Naive thymus-derived CD4-positive, alpha-beta T cell (primary cell): Measurements from ENCODE around the gene CACNB3. TPM values are rescaled to one million over a fixed set of nuclear protein-coding genes. Genes with fewer than 3 reads are reported as not detected.

Source experiments
- ATAC-seq: fragments of 150-1000 bp; cut with Tn5 transposase; 2 replicates; pipeline ENCODE4 v1.10.0; 2021; ENCODE audit warnings: mild to moderate bottlenecking, moderate library complexity
- CTCF ChIA-PET: fragments of 350-600 bp; sonication (Branson Sonifier 250); formaldehyde crosslinking; loops from one replicate; lab custom pipeline; 2021; ENCODE audit warnings: antibody characterized with exemption; lab: Charles Lee
- POLR2A ChIA-PET: fragments of 350-600 bp; sonication (Branson Sonifier 250); formaldehyde crosslinking; loops from one replicate; lab custom pipeline; 2021; ENCODE audit warnings: antibody characterized with exemption, inconsistent platforms; lab: Charles Lee
- DNase-seq, 9 donors: peaks; one replicate each; pipeline versions ENCODE4 v3.0.0 to v3.0.0-alpha.2; 2020 to 2022; ENCODE audit warnings: mixed read lengths in 1 of 9
- H3K27ac ChIP-seq: one replicate; pipeline ENCODE4 v1.7.0; 2013; ENCODE audit warnings: mild to moderate bottlenecking, low read depth, low read length, moderate library complexity
- H3K27me3 ChIP-seq, 2 donors: one replicate each; pipeline ENCODE4 v1.7.0; 2013; ENCODE audit warnings: low read length in 2 of 2, mild to moderate bottlenecking in 2 of 2, moderate library complexity in 2 of 2; ENCODE audit not compliant: control insufficient read depth in 2 of 2, insufficient read depth in 2 of 2
- H3K36me3 ChIP-seq, 3 experiments: 1 replicate in 2 of 3; 2 replicates in 1 of 3; pipeline ENCODE4 v1.7.0; 2013; ENCODE audit warnings: low read length in 3 of 3, mild to moderate bottlenecking in 3 of 3, moderate library complexity in 1 of 3; ENCODE audit not compliant: insufficient read depth in 3 of 3, control insufficient read depth in 2 of 3
- H3K4me1 ChIP-seq, 2 donors: one replicate each; pipeline ENCODE4 v1.7.0; 2013; ENCODE audit warnings: low read length in 2 of 2, mild to moderate bottlenecking in 2 of 2, moderate library complexity in 1 of 2; ENCODE audit not compliant: control insufficient read depth in 2 of 2, insufficient read depth in 2 of 2
- H3K4me3 ChIP-seq: 2 replicates; pipeline ENCODE4 v1.7.0; 2013; ENCODE audit warnings: mild to moderate bottlenecking, low read length
- H3K9me3 ChIP-seq, 3 experiments: 1 replicate in 2 of 3; 2 replicates in 1 of 3; pipeline ENCODE4 v1.7.0; 2013; ENCODE audit warnings: low read length in 3 of 3; ENCODE audit not compliant: control insufficient read depth in 2 of 3
- H3K27ac Mint-ChIP-seq, 9 donors: one replicate each; pipeline ENCODE4 v1.8.0; 2020 to 2022; ENCODE audit warnings: mixed read lengths in 9 of 9, mild to moderate bottlenecking in 8 of 9, moderate library complexity in 5 of 9, inconsistent platforms in 2 of 9
- H3K27me3 Mint-ChIP-seq, 5 donors: one replicate each; pipeline ENCODE4 v1.8.0; 2021 to 2022; ENCODE audit warnings: mixed read lengths in 5 of 5, mild to moderate bottlenecking in 1 of 5
- H3K36me3 Mint-ChIP-seq, 5 donors: one replicate each; pipeline ENCODE4 v1.8.0; 2020 to 2022; ENCODE audit warnings: mixed read lengths in 5 of 5, mild to moderate bottlenecking in 3 of 5, inconsistent platforms in 1 of 5
- H3K4me1 Mint-ChIP-seq, 7 donors: one replicate each; pipeline ENCODE4 v1.8.0; 2020 to 2022; ENCODE audit warnings: mixed read lengths in 7 of 7, mild to moderate bottlenecking in 3 of 7, inconsistent platforms in 1 of 7
- H3K4me3 Mint-ChIP-seq, 10 donors: one replicate each; pipeline ENCODE4 v1.8.0; 2020 to 2022; ENCODE audit warnings: mild to moderate bottlenecking in 10 of 10, mixed read lengths in 10 of 10, moderate library complexity in 6 of 10, inconsistent platforms in 2 of 10
- H3K9me3 Mint-ChIP-seq, 11 donors: one replicate each; pipeline ENCODE4 v1.8.0; 2020 to 2022; ENCODE audit warnings: mixed read lengths in 11 of 11, mild to moderate bottlenecking in 4 of 11, inconsistent platforms in 1 of 11, moderate library complexity in 1 of 11
- intact Hi-C, 2 donors: fragments of 100-400 bp; cut with micrococcal nuclease; formaldehyde crosslinking; loops; one replicate each; pipeline ENCODE4 v1.15.1; 2023
- polyA plus RNA-seq, 2 donors: library from polyadenylated mRNA; unstranded; fragments of 300-500 nt; fragmentation: Illumina TruSeq; gene quantifications; one replicate each; pipeline ENCODE4 v1.2.3, GENCODE V29; 2021
- total RNA-seq, 6 experiments: library from RNA in 5 of 6; stranded (reverse) in 5 of 6; gene quantifications; 1 replicate in 5 of 6; 2 replicates in 1 of 6; pipeline ENCODE4 v1.2.3 and lab custom pipeline; 2021 to 2026

The CACNB3 gene
- total and polyA plus RNA-seq, 7 experiments from 2014 or later: 0.89 to 14.7 (median 4.3) TPM

DNA sequence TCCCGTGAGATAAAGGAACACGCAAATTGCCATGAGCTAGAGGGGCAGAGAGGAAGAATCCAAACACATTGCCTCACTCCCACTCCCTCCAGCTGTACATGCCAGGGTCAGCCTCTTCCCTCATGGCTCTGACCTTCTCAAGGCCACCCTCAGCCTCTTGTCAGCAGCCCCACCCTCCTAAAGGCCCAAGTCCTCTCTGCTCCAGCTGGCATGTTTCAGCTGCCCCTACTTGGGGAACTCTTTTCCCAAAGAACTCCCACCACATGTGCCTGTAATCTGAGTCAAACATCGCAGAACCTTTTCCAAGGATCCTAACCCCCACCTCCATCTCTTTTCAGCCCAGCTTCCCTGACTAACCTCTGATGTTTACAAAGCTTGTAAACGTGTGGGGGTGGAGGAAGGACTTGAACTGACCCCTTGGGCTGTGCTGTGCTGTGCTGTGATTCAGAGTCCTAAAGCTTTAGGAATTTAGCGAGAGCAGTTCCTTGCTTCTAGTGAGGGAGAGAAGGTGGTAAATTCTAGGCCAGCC lies 7.3 kb upstream of the CACNB3 start:
- H3K4me1 Mint-ChIP-seq: peaks cover 6 to 17% (median 14%) of the 10 kb centered on the region in 7 donors
- Histone ChIP-seq H3K36me3 (no peaks in the 10 kb centered on the region), H3K27me3 (no peaks in the 10 kb centered on the region), H3K9me3 (no peaks in the 10 kb centered on the region), H3K4me3 (no peak overlapping the region), H3K4me1 (peaks cover 3 to 8% of the 10 kb centered on the region in 2 donors), H3K27ac (no peak overlapping the region)
- H3K9me3 Mint-ChIP-seq: no peaks in the 10 kb centered on the region
- peak overlapping the region in 3 of 9 donors; percentile 9 to 52 (median 22) for H3K27ac Mint-ChIP-seq
- DNase-seq: no peak
- POLR2A ChIA-PET: no interaction called here
- H3K36me3 Mint-ChIP-seq: no peaks in the 10 kb centered on the region
- intact Hi-C loops: no loop called here
- H3K27me3 Mint-ChIP-seq: no peaks in the 10 kb centered on the region
- no peak overlapping the region for H3K4me3 Mint-ChIP-seq
- no peak for ATAC-seq
- CTCF ChIA-PET: no interaction called here

DNA sequence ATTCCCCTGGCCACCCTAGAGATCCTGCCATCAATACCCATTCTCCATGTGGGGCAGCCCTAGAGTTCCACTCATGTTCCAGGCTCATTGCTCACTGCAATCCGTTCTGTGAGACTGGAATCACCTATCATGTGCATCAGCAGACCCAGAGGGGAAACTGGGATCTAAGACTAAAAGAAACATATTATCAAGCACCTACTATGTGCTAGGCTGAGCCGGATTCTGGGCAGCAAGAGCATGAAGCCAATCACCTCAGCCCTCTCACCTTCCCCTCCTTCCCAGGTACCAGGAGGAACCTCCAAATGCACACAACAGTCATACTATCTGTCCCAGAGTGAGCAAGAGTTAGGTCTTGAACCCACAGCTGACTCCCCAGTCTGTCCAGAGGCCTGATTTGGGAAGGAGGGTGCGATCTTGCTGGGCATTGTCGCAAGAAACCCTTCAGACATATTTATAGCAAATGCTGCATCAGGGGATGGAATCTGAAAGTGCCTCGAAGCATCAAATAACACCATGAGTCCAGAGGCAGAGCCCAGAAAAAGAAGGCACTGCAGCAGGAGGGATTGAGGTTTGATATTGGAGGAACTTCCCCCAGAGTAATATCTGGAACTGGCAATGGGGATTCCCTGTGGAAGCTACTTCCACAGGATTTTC lies 6.7 kb upstream of the CACNB3 start:
- ChIA-PET POLR2A (no interaction called here), CTCF (interaction anchor here (0.6 kb wide), 1 partner anchor 76 kb away, joined by 5 read pairs; no protein-coding TSS in a partner anchor)
- DNase-seq: no peak
- Histone ChIP-seq H3K9me3 (no peaks in the 10 kb centered on the region), H3K36me3 (no peaks in the 10 kb centered on the region), H3K27me3 (no peaks in the 10 kb centered on the region), H3K27ac (no peak overlapping the region), H3K4me1 (peaks cover 4 to 12% of the 10 kb centered on the region in 2 donors), H3K4me3 (no peak overlapping the region)
- H3K36me3 Mint-ChIP-seq: peaks cover 0 to 3% (median 0%) of the 10 kb centered on the region in 5 donors
- no peak for ATAC-seq
- H3K9me3 Mint-ChIP-seq: no peaks in the 10 kb centered on the region
- H3K4me1 Mint-ChIP-seq: peaks cover 12 to 21% (median 18%) of the 10 kb centered on the region in 7 donors
- intact Hi-C loops: no loop called here
- H3K27me3 Mint-ChIP-seq: peaks cover 0 to 5% (median 4%) of the 10 kb centered on the region in 5 donors
- H3K4me3 Mint-ChIP-seq: no peak overlapping the region
- peak overlapping the region in 4 of 9 donors; percentile 9 to 71 (median 16) for H3K27ac Mint-ChIP-seq

DNA sequence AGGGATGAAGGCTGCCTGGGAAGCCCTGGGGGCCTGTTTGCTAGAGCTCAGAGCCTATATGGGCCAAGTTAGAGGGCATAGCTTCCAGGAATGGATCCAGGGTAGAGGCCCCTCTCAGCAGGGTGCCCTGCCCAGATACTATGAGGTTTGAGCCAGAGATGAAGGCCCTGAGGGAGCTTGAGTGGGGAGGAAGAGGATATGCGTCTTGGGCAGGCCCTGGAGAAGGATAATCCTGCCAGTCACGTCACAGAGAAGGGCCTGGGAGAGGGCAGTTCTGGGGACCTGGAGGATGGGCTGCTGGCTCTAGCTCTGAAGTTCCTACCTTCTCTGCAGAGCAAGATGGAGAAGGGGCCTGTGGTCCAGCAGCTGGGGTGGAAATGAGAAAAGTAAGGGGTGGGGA lies 5.9 kb upstream of the CACNB3 start:
- peak overlapping the region in 6 of 9 donors; percentile 9 to 67 (median 42) for H3K27ac Mint-ChIP-seq
- H3K4me1 Mint-ChIP-seq: peaks cover 18 to 28% (median 21%) of the 10 kb centered on the region in 7 donors
- H3K27me3 Mint-ChIP-seq: peaks cover 0 to 12% (median 5%) of the 10 kb centered on the region in 5 donors
- intact Hi-C loops: no loop called here
- H3K36me3 Mint-ChIP-seq: peaks cover 0 to 3% (median 0%) of the 10 kb centered on the region in 5 donors
- peak overlapping the region in 7 of 10 donors; percentile 3 to 81 (median 46) for H3K4me3 Mint-ChIP-seq
- Histone ChIP-seq H3K27ac (no peak overlapping the region), H3K4me1 (peaks cover 4 to 12% of the 10 kb centered on the region in 2 donors), H3K9me3 (no peaks in the 10 kb centered on the region), H3K27me3 (no peaks in the 10 kb centered on the region), H3K4me3 (no peak overlapping the region), H3K36me3 (no peaks in the 10 kb centered on the region)
- ChIA-PET CTCF (interaction anchor here (0.6 to 3.3 kb wide), 2 partner anchors 40 to 76 kb away, joined by 5 to 16 read pairs; partner anchors contain the start of gene DDX23), POLR2A (no interaction called here)
- ATAC-seq: no peak
- no peaks in the 10 kb centered on the region for H3K9me3 Mint-ChIP-seq
- no peak for DNase-seq

DNA sequence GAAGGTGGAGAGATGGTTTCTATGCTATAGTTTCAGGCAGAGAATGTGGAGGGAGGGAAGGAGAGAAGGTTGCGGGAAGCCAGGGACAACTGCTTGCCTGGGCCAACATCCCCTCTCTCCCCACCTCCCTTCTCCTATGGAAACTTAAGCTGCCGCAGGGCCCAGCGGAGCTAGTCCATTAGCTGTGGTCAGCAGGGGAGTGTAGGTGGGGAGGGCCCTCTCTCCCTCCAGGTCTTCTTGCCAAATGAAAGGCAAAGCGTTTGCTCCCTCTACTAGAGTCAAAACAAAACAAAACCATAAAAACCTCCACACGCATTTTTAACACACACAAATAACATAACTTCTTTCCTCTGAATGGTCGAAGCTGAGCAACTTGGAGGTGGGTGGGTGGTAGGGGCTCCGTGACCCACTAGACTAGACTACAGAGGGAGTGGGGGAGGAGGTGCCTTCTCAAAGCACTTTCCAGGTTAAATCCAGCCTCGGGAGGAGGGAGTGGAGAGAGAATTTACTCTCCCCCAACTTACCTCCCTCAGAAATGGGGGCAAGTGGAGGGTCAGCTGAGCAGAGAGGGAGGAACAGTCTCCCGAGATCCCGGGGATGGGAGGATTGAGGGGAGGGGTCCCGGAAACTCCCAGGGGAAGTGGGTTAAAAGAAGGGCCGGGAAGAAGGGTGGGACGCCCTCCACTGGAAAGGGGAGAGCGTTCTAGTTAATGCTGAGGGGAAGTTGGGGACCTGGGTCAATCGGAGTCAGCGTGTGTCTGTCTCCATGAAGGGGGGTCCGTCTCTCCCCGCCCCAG lies 4.6 kb upstream of the CACNB3 start:
- H3K4me1 Mint-ChIP-seq: peaks cover 18 to 35% (median 27%) of the 10 kb centered on the region in 7 donors
- Histone ChIP-seq H3K36me3 (no peaks in the 10 kb centered on the region), H3K4me3 (peak overlapping the region; percentile 59), H3K4me1 (peaks cover 7 to 19% of the 10 kb centered on the region in 2 donors), H3K27me3 (no peaks in the 10 kb centered on the region), H3K27ac (no peak overlapping the region), H3K9me3 (no peaks in the 10 kb centered on the region)
- peaks cover 0 to 3% (median 0%) of the 10 kb centered on the region in 5 donors for H3K36me3 Mint-ChIP-seq
- DNase-seq (no peak), ATAC-seq (no peak)
- peak overlapping the region; percentile 52 to 95 (median 90) for H3K4me3 Mint-ChIP-seq
- intact Hi-C loops: loop anchor here in 1 of 2 donors (2.0 kb wide), 1 partner anchor 17 kb away; no protein-coding TSS in a partner anchor
- H3K27ac Mint-ChIP-seq: peak overlapping the region in 5 of 9 donors; percentile 43 to 71 (median 67)
- CTCF ChIA-PET: interaction anchor here (0.6 to 3.3 kb wide), 4 partner anchors 21 to 848 kb away, joined by 3 to 16 read pairs (median 4); partner anchors contain the start of genes DDX23 and TROAP
- no peaks in the 10 kb centered on the region for H3K9me3 Mint-ChIP-seq
- POLR2A ChIA-PET: no interaction called here
- peaks cover 0 to 16% (median 5%) of the 10 kb centered on the region in 5 donors for H3K27me3 Mint-ChIP-seq

DNA sequence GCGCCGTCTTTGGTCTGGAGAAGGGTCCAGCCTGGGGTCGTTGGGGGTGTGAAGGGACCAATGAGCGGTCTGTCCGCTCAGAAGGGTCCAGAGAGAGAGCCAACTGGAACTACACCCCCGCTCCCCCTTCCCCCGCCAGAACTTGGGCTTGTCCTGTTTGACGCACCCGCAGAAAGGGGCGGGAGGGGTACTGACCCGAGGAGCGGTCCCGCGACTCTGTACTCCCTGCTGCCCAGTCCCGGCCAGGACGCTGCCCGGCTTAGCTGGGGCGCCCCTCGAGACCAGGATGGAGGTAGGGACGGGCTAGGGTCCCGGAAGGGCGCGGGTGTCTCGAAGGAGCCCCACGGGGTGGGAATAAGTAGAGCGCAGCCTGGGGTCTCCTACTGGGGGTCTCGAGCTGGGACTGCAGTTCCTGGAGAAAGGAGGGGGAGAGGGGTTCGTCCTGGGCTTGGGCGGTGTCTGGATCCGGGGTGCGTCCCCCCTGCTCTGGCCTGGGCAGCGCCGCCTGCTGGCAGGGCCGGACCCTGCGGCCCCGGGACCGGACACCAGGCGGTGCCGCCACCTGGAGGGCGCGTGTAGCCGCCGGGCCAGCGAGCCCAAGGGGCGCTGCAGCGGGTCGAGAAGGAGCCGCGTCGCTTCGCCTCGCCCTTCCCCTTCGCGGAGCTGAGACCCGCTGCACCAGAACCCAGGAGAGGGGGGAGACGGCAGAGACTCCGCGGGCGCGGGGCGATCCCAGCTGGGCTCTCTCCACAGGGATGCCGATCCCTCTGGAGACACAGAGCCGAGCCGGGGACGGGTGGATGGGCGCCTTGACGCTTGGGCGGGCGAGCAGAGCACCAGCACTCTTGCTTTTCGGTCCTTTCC lies 3.8 kb upstream of the CACNB3 start:
- Histone ChIP-seq H3K4me3 (peak overlapping the region; percentile 59), H3K4me1 (peaks cover 7 to 19% of the 10 kb centered on the region in 2 donors), H3K27ac (no peak overlapping the region), H3K9me3 (no peaks in the 10 kb centered on the region), H3K27me3 (no peaks in the 10 kb centered on the region), H3K36me3 (no peaks in the 10 kb centered on the region)
- H3K4me3 Mint-ChIP-seq: peak overlapping the region; percentile 58 to 95 (median 91)
- H3K27me3 Mint-ChIP-seq: peaks cover 0 to 23% (median 5%) of the 10 kb centered on the region in 5 donors
- intact Hi-C loops: loop anchor here in 1 of 2 donors (1.0 to 5.0 kb wide), 3 partner anchors 18 to 132 kb away; partner anchors contain the start of genes DDX23 and KANSL2
- H3K4me1 Mint-ChIP-seq: peaks cover 18 to 39% (median 33%) of the 10 kb centered on the region in 7 donors
- DNase-seq (peak; percentile 18 to 93 (median 47)), ATAC-seq (peak; percentile 86)
- ChIA-PET POLR2A (interaction anchor here (1.5 to 2.1 kb wide), 2 partner anchors 17 to 38 kb away, joined by 3 to 9 read pairs; partner anchors contain the start of gene DDX23), CTCF (interaction anchor here (0.6 to 3.3 kb wide), 4 partner anchors 13 to 848 kb away, joined by 3 to 16 read pairs (median 6); partner anchors contain the start of gene DDX23)
- H3K36me3 Mint-ChIP-seq: peaks cover 0 to 3% (median 0%) of the 10 kb centered on the region in 5 donors
- peak overlapping the region in 4 of 9 donors; percentile 32 to 85 (median 66) for H3K27ac Mint-ChIP-seq
- H3K9me3 Mint-ChIP-seq: no peaks in the 10 kb centered on the region
